PC-9 (cell line): ENCODE measurements around the gene CMTM4. TPM values are rescaled to one million over a fixed set of nuclear protein-coding genes. Genes with fewer than 3 reads are reported as not detected.
A peak's percentile ranks its signal among the peaks of the same experiment; 100 is the strongest.

Experiments
- BruUV-seq: library from RNA; stranded (reverse); fragments of 400-500 nt; replicated peaks from 2 replicates; lab custom pipeline; 2021; lab: Mats Ljungman, UMichigan
- CTCF ChIA-PET: fragments of 300-600 bp; sonication (Branson Sonifier 250); formaldehyde crosslinking; loops from one replicate; lab custom pipeline; 2022; ENCODE audit warnings: antibody characterized with exemption; lab: Charles Lee
- POLR2A ChIA-PET: fragments of 300-600 bp; sonication (Branson Sonifier 250); formaldehyde crosslinking; loops from one replicate; lab custom pipeline; 2022; ENCODE audit warnings: antibody characterized with exemption; ENCODE audit not compliant: unreplicated experiment; lab: Charles Lee
- DNase-seq, 2 experiments: peaks; one replicate each; pipeline versions ENCODE4 v3.0.0 to v3.0.0-alpha.2; 2015 to 2022; ENCODE audit warnings: mixed read lengths in 1 of 2
- H2AFZ ChIP-seq: fragments of 200-600 bp; sonication (generic); 2 replicates; pipeline ENCODE4 v1.8.1; 2017; ENCODE audit warnings: antibody characterized with exemption
- H3F3A ChIP-seq: fragments of 200-600 bp; sonication (generic); 2 replicates; pipeline ENCODE4 v1.8.1; 2017; ENCODE audit warnings: antibody characterized with exemption, mild to moderate bottlenecking, low read depth; ENCODE audit not compliant: insufficient read depth
- H3K27ac ChIP-seq: fragments of 200-600 bp; sonication (generic); 2 replicates; pipeline ENCODE4 v1.6.1; 2016; ENCODE audit warnings: mixed run types
- H3K27me3 ChIP-seq: fragments of 200-600 bp; sonication (generic); 2 replicates; pipeline ENCODE4 v1.6.1; 2016; ENCODE audit warnings: low read depth, mixed run types; ENCODE audit not compliant: insufficient read depth
- H3K36me3 ChIP-seq: fragments of 200-600 bp; sonication (generic); 2 replicates; pipeline ENCODE4 v1.6.1; 2016; ENCODE audit warnings: low read depth, mixed run types
- H3K4me1 ChIP-seq: fragments of 200-600 bp; sonication (generic); replicated peaks from 2 replicates; pipeline ENCODE4 v1.6.1; 2016; ENCODE audit warnings: mixed run types; ENCODE audit not compliant: insufficient read depth
- H3K4me2 ChIP-seq: fragments of 200-600 bp; sonication (generic); 2 replicates; pipeline ENCODE4 v1.6.1; 2017; ENCODE audit warnings: mixed run types
- H3K4me3 ChIP-seq: fragments of 200-600 bp; sonication (generic); 2 replicates; pipeline ENCODE4 v1.6.1; 2016; ENCODE audit warnings: mixed run types
- H3K79me2 ChIP-seq: fragments of 200-600 bp; sonication (generic); 2 replicates; pipeline ENCODE4 v1.6.1; 2017; ENCODE audit warnings: low read depth, mixed run types
- H3K9me2 ChIP-seq: fragments of 200-600 bp; sonication (generic); 2 replicates; pipeline ENCODE4 v1.8.1; 2017; ENCODE audit warnings: mild to moderate bottlenecking; ENCODE audit not compliant: insufficient read depth
- H3K9me3 ChIP-seq: fragments of 200-600 bp; sonication (generic); 2 replicates; pipeline ENCODE4 v1.8.1; 2016; ENCODE audit warnings: low read depth; ENCODE audit not compliant: insufficient read depth
- H4K20me1 ChIP-seq: fragments of 200-600 bp; sonication (generic); 2 replicates; pipeline ENCODE4 v1.8.1; 2017; ENCODE audit not compliant: insufficient read depth
- CTCF ChIP-seq: fragments of 200-600 bp; sonication (generic); conservative IDR thresholded peaks from 2 replicates; pipeline ENCODE4 v1.6.1; 2017; ENCODE audit warnings: mixed run types, antibody characterized with exemption, mild to moderate bottlenecking, moderate library complexity
- EZH2 ChIP-seq: fragments of 200-600 bp; sonication (generic); IDR thresholded peaks from 2 replicates; pipeline ENCODE4 v1.8.0; 2017; ENCODE audit warnings: antibody characterized with exemption, low read depth
- intact Hi-C: fragments of 100-400 bp; cut with micrococcal nuclease; formaldehyde crosslinking; loops from one replicate; pipeline ENCODE4 v1.10.0; 2022; ENCODE audit not compliant: unreplicated experiment
- total RNA-seq: library from RNA; stranded (reverse); gene quantifications from 2 replicates; pipeline ENCODE4 v1.2.3, GENCODE V29; 2021

Gene CMTM4
- total RNA-seq, 1 experiment from 2014 or later: 81.3 TPM

GRCh38 chr16:66639091-66639885 lies 57.3 kb downstream of the CMTM4 start:
- Histone ChIP-seq H3F3A (0 out of 2 replicates have a peak, but pooled peaks cover 7% of the 10 kb centered on the region), H3K27ac (0 out of 2 replicates have a peak overlapping the region, but pooled peaks have one; percentile 4), H3K4me2 (no peak overlapping the region), H3K27me3 (no peaks in the 10 kb centered on the region), H2AFZ (no peak overlapping the region), H3K9me2 (no peaks in the 10 kb centered on the region), H3K4me1 (no peaks in the 10 kb centered on the region), H3K79me2 (peaks cover 12% of the 10 kb centered on the region; the same call in 1 of the 2 replicates), H3K4me3 (no peak overlapping the region), H4K20me1 (no peaks in the 10 kb centered on the region), H3K9me3 (no peaks in the 10 kb centered on the region), H3K36me3 (no peaks in the 10 kb centered on the region)
- CTCF ChIA-PET: interaction anchor here (0.6 to 2.4 kb wide), 3 partner anchors 12 to 135 kb away, joined by 7 to 11 read pairs (median 8); no protein-coding TSS in a partner anchor
- peak; percentile 14 to 61 for DNase-seq
- POLR2A ChIA-PET: interaction anchor here (0.6 to 0.8 kb wide), 4 partner anchors 15 to 28 kb away, joined by 5 to 8 read pairs (median 6); no protein-coding TSS in a partner anchor
- TF ChIP-seq EZH2 (no peak), CTCF (no peak)
- intact Hi-C loops: loop anchor here (1.0 kb wide), 1 partner anchor 21 kb away; no protein-coding TSS in a partner anchor
- BruUV-seq: no TSS peak

- peaks cover 12% of the 10 kb centered on the region; the same call in 1 of the 2 replicates for H3K79me2 ChIP-seq
- BruUV-seq: no TSS peak
- H3K9me2 ChIP-seq: no peaks in the 10 kb centered on the region
Observed at GRCh38 chr16:66637806-66638205, 58.7 kb downstream of the CMTM4 start.

More at GRCh38 chr16:66637806-66638205, 58.7 kb downstream of the CMTM4 start:
- H3K36me3 ChIP-seq: no peaks in the 10 kb centered on the region
- H3K27ac ChIP-seq: no peak overlapping the region
- no peaks in the 10 kb centered on the region for H3K27me3 ChIP-seq
- ChIA-PET POLR2A (interaction anchor here (0.6 kb wide), 1 partner anchor 19 kb away, joined by 4 read pairs; no protein-coding TSS in a partner anchor), CTCF (interaction anchor here (2.4 kb wide), 1 partner anchor 19 kb away, joined by 8 read pairs; no protein-coding TSS in a partner anchor)
- H3K4me1 ChIP-seq: no peaks in the 10 kb centered on the region
- H2AFZ ChIP-seq: no peak overlapping the region
- no peak for DNase-seq
- H3K4me2 ChIP-seq: no peak overlapping the region
- intact Hi-C loops: no loop called here
- no peaks in the 10 kb centered on the region for H3K9me3 ChIP-seq
- no peak overlapping the region for H3K4me3 ChIP-seq
- 0 out of 2 replicates have a peak, but pooled peaks cover 7% of the 10 kb centered on the region for H3F3A ChIP-seq
- H4K20me1 ChIP-seq: no peaks in the 10 kb centered on the region
- TF ChIP-seq EZH2 (no peak), CTCF (no peak)
